HG03469 (cell line): ENCODE data around the gene ZNF485.
A peak's percentile ranks its signal among the peaks of the same experiment; 100 is the strongest.
"Not testable (repeated sequence)": the region's sequence is repeated elsewhere in the genome, so short reads cannot be mapped to it uniquely, and the experiment has no call there.

Experiments used
- ATAC-seq: cut with Tn5 transposase; IDR thresholded peaks from one replicate; pipeline ENCODE4 v1.9.1; 2021; ENCODE audit warnings: mild to moderate bottlenecking, moderate library complexity, moderate number of reproducible peaks; ENCODE audit not compliant: unreplicated experiment

ZNF485 gene

GRCh38 chr10:43606323-43607198 lies at the start of gene ZNF485:
Gene ZNF485, plus strand, starts transcription at chr10:43606438. Its CDS starts 613 bp downstream, at chr10:43607051.
- ATAC-seq, result peak; percentile 98

- ATAC-seq, result no peak
These were observed 49.0 kb upstream of the ZNF485 start for GRCh38 chr10:43557214-43557613.

GRCh38 chr10:43569681-43570080 lies 36.6 kb upstream of the ZNF485 start:
- ATAC-seq, result no peak

GRCh38 chr10:43570971-43571370 lies 35.3 kb upstream of the ZNF485 start:
- ATAC-seq, result no peak

GRCh38 chr10:43573250-43574000 lies 32.8 kb upstream of the ZNF485 start:
- ATAC-seq, result no peak

- ATAC-seq, result peak; percentile 87
These were observed 32.0 kb upstream of the ZNF485 start, which contains the start of gene ZNF239 for GRCh38 chr10:43574001-43574892. Gene ZNF239, minus strand, starts transcription at chr10:43574616. Its CDS starts 16,537 bp downstream, at chr10:43558079.

GRCh38 chr10:43574906-43575305 lies 31.3 kb upstream of the ZNF485 start:
- no peak for ATAC-seq

GRCh38 chr10:43576062-43576461 lies 30.2 kb upstream of the ZNF485 start:
- no peak for ATAC-seq

GRCh38 chr10:43576580-43576979 lies 29.7 kb upstream of the ZNF485 start:
- ATAC-seq, result no peak

GRCh38 chr10:43584051-43584450 lies 22.2 kb upstream of the ZNF485 start:
- ATAC-seq, result no peak

GRCh38 chr10:43585046-43585445 lies 21.2 kb upstream of the ZNF485 start:
- no peak for ATAC-seq

- ATAC-seq, result no peak
These were observed 20.1 kb upstream of the ZNF485 start for GRCh38 chr10:43585981-43586729.

GRCh38 chr10:43586730-43587115 lies 19.5 kb upstream of the ZNF485 start:
- ATAC-seq, result not testable (repeated sequence)

- no peak for ATAC-seq
These were observed 14.8 kb upstream of the ZNF485 start for GRCh38 chr10:43591303-43591904.

- ATAC-seq, result peak; percentile 92
These were observed 11.2 kb upstream of the ZNF485 start for GRCh38 chr10:43594944-43595589.

- ATAC-seq, result peak; percentile 40
These were observed 10.4 kb upstream of the ZNF485 start for GRCh38 chr10:43595739-43596298.

- ATAC-seq, result no peak
These were observed 9.7 kb upstream of the ZNF485 start for GRCh38 chr10:43596546-43596945.

- no peak for ATAC-seq
These were observed 7.8 kb upstream of the ZNF485 start for GRCh38 chr10:43598446-43598845.

GRCh38 chr10:43599333-43599732 lies 6.9 kb upstream of the ZNF485 start:
- ATAC-seq, result no peak
